A549 (cell line): ENCODE results near the gene FHIP1A. TPM values are rescaled to one million over a fixed set of nuclear protein-coding genes. Genes with fewer than 3 reads are reported as not detected.
A peak's percentile ranks its signal among the peaks of the same experiment; 100 is the strongest.

Experiments
- ATAC-seq, 2 experiments: fragments of 200-7000 bp in 1 of 2; fragments of >200 bp in 1 of 2; cut with Nextera tagmentation in 1 of 2; cut with Tn5 transposase in 1 of 2; 3 replicates each; pipeline versions ENCODE4 v1.8.0 to v1.9.1; 2018 to 2020; ENCODE audit warnings: mild to moderate bottlenecking in 1 of 2, moderate library complexity in 1 of 2
- CTCF ChIA-PET: fragments of 300-600 bp; sonication (Branson Sonifier 250); formaldehyde crosslinking; extraction: SDS; loops from one replicate; lab custom pipeline; 2021; ENCODE audit warnings: antibody characterized with exemption, inconsistent platforms; lab: Yijun Ruan, JAX
- POLR2A ChIA-PET: fragments of 350-600 bp; formaldehyde crosslinking; extraction: SDS; loops from one replicate; lab custom pipeline; 2021; ENCODE audit warnings: antibody characterized with exemption, inconsistent platforms; lab: Yijun Ruan, JAX
- DNase-seq, 2 experiments: peaks; one replicate each; pipeline versions ENCODE4 v3.0.0 to v3.0.0-alpha.2; 2011 to 2016; ENCODE audit warnings: low read depth in 1 of 2, low spot score in 1 of 2
- FAIRE-seq: peaks from 2 replicates; lab custom pipeline; 2011; peaks lifted over from hg19 to GRCh38; lab: Jason Lieb, UNC
- H3K27ac ChIP-seq, 2 experiments: fragments of >200 bp; sonication (Bioruptor Twin); formaldehyde crosslinking; 3 replicates each; pipeline ENCODE4 v1.5.1; 2016 to 2017
- H3K4me1 ChIP-seq: fragments of >200 bp; sonication (Bioruptor Twin); formaldehyde crosslinking; 3 replicates; pipeline ENCODE4 v1.6.1; 2016
- H3K4me2 ChIP-seq: fragments of >200 bp; sonication (Bioruptor Twin); formaldehyde crosslinking; 3 replicates; pipeline ENCODE4 v1.6.1; 2016
- H3K4me3 ChIP-seq: fragments of >200 bp; sonication (Bioruptor Twin); formaldehyde crosslinking; 3 replicates; pipeline ENCODE4 v1.5.1; 2016
- H3K9me3 ChIP-seq: fragments of >200 bp; sonication (Bioruptor Twin); formaldehyde crosslinking; 3 replicates; pipeline ENCODE4 v1.6.1; 2016
- BHLHE40 ChIP-seq: IDR thresholded peaks from 2 replicates; pipeline ENCODE4 v1.6.1; 2012; ENCODE audit warnings: low read depth, low read length, inconsistent platforms
- CBX2 ChIP-seq: fragments of 200-600 bp; sonication (generic); IDR thresholded peaks from 2 replicates; pipeline ENCODE4 v1.6.1; 2016; ENCODE audit warnings: low read depth, mild to moderate bottlenecking, borderline replicate concordance
- FOSB ChIP-seq: fragments of 250-450 bp; sonication (Bioruptor Pico); IDR thresholded peaks from 2 replicates; pipeline ENCODE4 v1.5.0; 2020; ENCODE audit warnings: mild to moderate bottlenecking, moderate library complexity
- FOXS1 ChIP-seq: fragments of 250-450 bp; sonication (Bioruptor Pico); IDR thresholded peaks from 2 replicates; pipeline ENCODE4 v1.5.0; 2020; ENCODE audit warnings: mild to moderate bottlenecking, moderate library complexity
- HOXA7 ChIP-seq: fragments of 250-450 bp; sonication (Bioruptor Pico); IDR thresholded peaks from 2 replicates; pipeline ENCODE4 v1.5.0; 2020; ENCODE audit warnings: mild to moderate bottlenecking, moderate library complexity
- JUN ChIP-seq, 2 experiments: fragments of >200 bp; sonication (Bioruptor Twin); formaldehyde crosslinking; IDR thresholded peaks; 2 replicates in 1 of 2; 3 replicates in 1 of 2; pipeline ENCODE4 v1.6.1; 2016 to 2017
- KDM1A ChIP-seq: fragments of 200-600 bp; sonication (generic); IDR thresholded peaks from 2 replicates; pipeline ENCODE4 v1.6.1; 2016; ENCODE audit warnings: low read depth, mild to moderate bottlenecking
- MAZ ChIP-seq: fragments of 150-350 bp; IDR thresholded peaks from 2 replicates; pipeline ENCODE4 v1.6.1; 2014; ENCODE audit warnings: antibody characterized with exemption, low read depth, low read length, borderline replicate concordance
- MYC ChIP-seq: IDR thresholded peaks from 2 replicates; pipeline ENCODE4 v1.6.1; 2012; ENCODE audit warnings: mild to moderate bottlenecking, inconsistent platforms, low read length, improper control_type of control experiment, borderline replicate concordance
- NPAS2 ChIP-seq: fragments of 250-450 bp; sonication (Bioruptor Pico); IDR thresholded peaks from 2 replicates; pipeline ENCODE4 v1.8.0; 2022; ENCODE audit warnings: mild to moderate bottlenecking, moderate library complexity, borderline replicate concordance
- RAD21 ChIP-seq, 2 experiments: fragments of >200 bp in 1 of 2; sonication (Bioruptor Twin) in 1 of 2; formaldehyde crosslinking in 1 of 2; IDR thresholded peaks in 1 of 2; conservative IDR thresholded peaks in 1 of 2; 2 replicates in 1 of 2; 3 replicates in 1 of 2; pipeline ENCODE4 v1.6.1; 2012 to 2018; ENCODE audit warnings: inconsistent platforms in 1 of 2
- RARB ChIP-seq: fragments of 250-450 bp; sonication (Bioruptor Pico); IDR thresholded peaks from 2 replicates; pipeline ENCODE4 v1.8.0; 2021; ENCODE audit warnings: mild to moderate bottlenecking, moderate library complexity
- SREBF2 ChIP-seq: fragments of 450-650 bp; IDR thresholded peaks from 2 replicates; pipeline ENCODE4 v1.6.1; 2014; ENCODE audit warnings: mild to moderate bottlenecking, moderate library complexity
- TFCP2L1 ChIP-seq: fragments of 250-450 bp; sonication (Bioruptor Pico); IDR thresholded peaks from 2 replicates; pipeline ENCODE4 v1.5.0; 2021; ENCODE audit warnings: mild to moderate bottlenecking
- WGBS: methylation state at CpG from one replicate; pipeline ENCODE4 v1.1.6; 2017; ENCODE audit errors: missing lambda C conversion rate; 5-methylcytosine and 5-hydroxymethylcytosine counted together
- polyA minus RNA-seq: library from RNA; depleted of rRNA, polyadenylated mRNA; stranded (reverse); fragments of >200 nt; gene quantifications from 2 replicates; pipeline ENCODE4 v1.2.3, GENCODE V29; 2011; rRNA and poly(A)+ RNA removed
- polyA plus RNA-seq, 4 experiments: library from polyadenylated mRNA; depleted of rRNA in 3 of 4; stranded (reverse); fragments of >200 nt; fragmentation: RNase III in 1 of 4; extraction: RNeasy Plus Mini Kit Qiagen cat#74134 plus additional on column Dnase treatment in 1 of 4; gene quantifications; 2 replicates in 3 of 4; 3 replicates in 1 of 4; pipeline ENCODE4 v1.2.3, GENCODE V29; 2011 to 2017
- TF ChIP-seq, protein P1 (sequence below): IDR thresholded peaks from 2 replicates; pipeline ENCODE4 v1.6.1; 2012; ENCODE audit warnings: low read depth, borderline replicate concordance
- TF ChIP-seq, protein P2 (sequence below): IDR thresholded peaks from 2 replicates; pipeline ENCODE4 v1.6.1; 2012
- TF ChIP-seq, protein P3 (sequence below): IDR thresholded peaks from 2 replicates; pipeline ENCODE4 v1.6.1; 2012
- TF ChIP-seq, protein P4 (sequence below): fragments of 250-450 bp; sonication (Bioruptor Pico); IDR thresholded peaks from 2 replicates; pipeline ENCODE4 v1.5.0; 2020; ENCODE audit warnings: low read depth, mild to moderate bottlenecking, moderate library complexity
- TF ChIP-seq, protein P5 (sequence below): fragments of 150-350 bp; IDR thresholded peaks from 2 replicates; pipeline ENCODE4 v1.6.1; 2014; ENCODE audit warnings: low read depth, mild to moderate bottlenecking, low read length
- TF ChIP-seq, protein P6 (sequence below): fragments of 450-650 bp; IDR thresholded peaks from 2 replicates; pipeline ENCODE4 v1.6.1; 2014; ENCODE audit warnings: antibody characterized with exemption
- TF ChIP-seq, protein P7 (sequence below): fragments of 200-600 bp; sonication (generic); IDR thresholded peaks from 2 replicates; pipeline ENCODE4 v1.6.1; 2016; ENCODE audit warnings: antibody characterized with exemption, mild to moderate bottlenecking, moderate library complexity

The FHIP1A gene
- polyA plus RNA-seq (2011; rRNA removed) (0.09 and 0.13 TPM in 2 replicates), polyA plus RNA-seq (2017; fragmentation: RNase III; extraction: RNeasy Plus Mini Kit Qiagen cat#74134 plus additional on column Dnase treatment) (0.09 to 0.11 TPM (median 0.09 TPM) in 3 replicates), polyA minus RNA-seq (0.25 and 0.29 TPM in 2 replicates)
- polyA plus RNA-seq (2012; cell fraction: cytosol; rRNA removed): 0.01 and 0.03 TPM in 2 replicates
- 0.04 TPM in 1 of 2 replicates, not detected in the other for polyA plus RNA-seq (2012; cell fraction: nucleus; rRNA removed)

DNA sequence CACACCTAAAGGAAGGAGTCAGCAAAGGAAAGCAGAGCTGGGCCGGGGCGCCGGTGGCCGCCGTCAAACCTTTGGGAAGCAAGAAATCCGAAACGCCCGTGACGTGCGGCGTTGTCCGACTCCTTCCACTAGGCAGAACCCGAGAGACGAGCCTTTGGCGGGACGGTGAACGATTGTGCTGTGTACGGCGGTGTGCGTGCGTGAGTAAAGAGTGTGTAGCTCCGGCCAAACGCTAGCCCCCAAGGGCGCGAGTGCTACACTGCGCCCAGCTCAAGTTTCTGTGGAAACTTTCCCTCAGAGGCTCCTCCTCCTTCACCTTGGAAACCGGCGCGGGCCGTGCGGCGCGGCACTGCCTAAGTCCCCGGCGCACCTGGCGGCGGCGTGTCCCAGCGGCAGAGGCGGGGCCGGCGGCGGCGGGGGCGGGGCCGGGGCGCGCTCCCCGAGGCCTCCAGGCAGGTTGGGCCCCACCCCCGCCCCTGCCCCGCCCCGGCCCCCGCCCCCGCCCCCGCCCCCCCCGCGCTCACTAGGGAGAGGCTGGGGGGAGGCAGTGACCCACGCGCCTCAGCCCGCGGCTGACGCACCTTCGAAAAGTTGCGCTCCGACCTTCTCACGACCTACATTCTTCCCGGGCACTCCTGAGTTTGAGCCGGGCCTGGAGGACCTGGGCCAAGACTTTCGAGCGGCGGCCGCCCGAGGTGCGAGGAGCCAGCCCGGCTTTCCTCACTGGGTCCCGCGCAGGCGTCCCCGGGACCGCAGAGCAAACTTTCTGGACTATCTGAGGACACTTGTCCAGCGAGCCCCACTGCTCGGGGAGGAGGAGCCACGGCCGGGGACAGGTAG lies at the start of gene FHIP1A:
Gene FHIP1A, plus strand, starts transcription at position 547 of the 840 bp plus-strand sequence. CDS start 157,084 bp downstream, outside the sequence.
- TF ChIP-seq MAZ: no peak
- TF ChIP-seq, protein P1, sequence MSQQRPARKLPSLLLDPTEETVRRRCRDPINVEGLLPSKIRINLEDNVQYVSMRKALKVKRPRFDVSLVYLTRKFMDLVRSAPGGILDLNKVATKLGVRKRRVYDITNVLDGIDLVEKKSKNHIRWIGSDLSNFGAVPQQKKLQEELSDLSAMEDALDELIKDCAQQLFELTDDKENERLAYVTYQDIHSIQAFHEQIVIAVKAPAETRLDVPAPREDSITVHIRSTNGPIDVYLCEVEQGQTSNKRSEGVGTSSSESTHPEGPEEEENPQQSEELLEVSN: peak; percentile 47; the same call in 1 of the 2 replicates
- Histone ChIP-seq H3K4me2 (peak within 1 kb of the TSS; percentile 85), H3K27ac (peak within 1 kb of the TSS; percentile 21 to 66; a peak in 4 of 6 replicates), H3K4me3 (peak within 1 kb of the TSS; percentile 59), H3K9me3 (no peaks in the 10 kb centered on the region), H3K4me1 (peaks cover 3% of the 10 kb centered on the region; the same call in 1 of the 3 replicates)
- peak; percentile 87 to 89 for ATAC-seq
- POLR2A ChIA-PET: interaction anchor here (0.5 kb wide), 1 partner anchor 123 kb away, joined by 5 read pairs; no protein-coding TSS in a partner anchor
- FAIRE-seq: no peak
- DNase-seq: peak; percentile 46 to 59
- CTCF ChIA-PET: no interaction called here
- WGBS: 1% methylated on average over 25 of the region's 84 CpGs

DNA sequence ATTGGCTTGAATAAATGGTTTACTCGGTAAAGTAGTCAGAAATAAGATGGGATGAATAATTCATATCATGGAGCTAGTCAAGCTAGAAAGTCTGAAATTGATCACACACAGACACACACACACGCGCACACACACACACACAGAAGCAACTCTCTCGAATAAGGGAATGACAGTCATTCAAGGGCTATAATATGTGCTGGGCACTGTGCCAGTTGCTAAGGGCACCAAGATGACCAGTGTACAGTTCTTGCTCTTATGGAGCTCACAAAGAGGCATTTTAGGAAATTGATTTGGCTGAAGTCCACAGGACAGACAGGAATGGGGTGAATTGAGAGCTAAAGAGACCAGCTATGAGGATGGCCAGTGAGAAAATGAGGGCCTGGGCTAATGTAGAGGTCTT lies 49.4 kb upstream of the FHIP1A start:
- DNase-seq (no peak), FAIRE-seq (no peak), ATAC-seq (no peak)
- Histone ChIP-seq H3K4me2 (no peak overlapping the region), H3K4me3 (no peak overlapping the region), H3K4me1 (no peaks in the 10 kb centered on the region), H3K27ac (no peak overlapping the region), H3K9me3 (no peaks in the 10 kb centered on the region)
- POLR2A ChIA-PET: no interaction called here
- TF ChIP-seq, protein P2, sequence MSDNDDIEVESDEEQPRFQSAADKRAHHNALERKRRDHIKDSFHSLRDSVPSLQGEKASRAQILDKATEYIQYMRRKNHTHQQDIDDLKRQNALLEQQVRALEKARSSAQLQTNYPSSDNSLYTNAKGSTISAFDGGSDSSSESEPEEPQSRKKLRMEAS: no peak
- TF ChIP-seq, protein P3, sequence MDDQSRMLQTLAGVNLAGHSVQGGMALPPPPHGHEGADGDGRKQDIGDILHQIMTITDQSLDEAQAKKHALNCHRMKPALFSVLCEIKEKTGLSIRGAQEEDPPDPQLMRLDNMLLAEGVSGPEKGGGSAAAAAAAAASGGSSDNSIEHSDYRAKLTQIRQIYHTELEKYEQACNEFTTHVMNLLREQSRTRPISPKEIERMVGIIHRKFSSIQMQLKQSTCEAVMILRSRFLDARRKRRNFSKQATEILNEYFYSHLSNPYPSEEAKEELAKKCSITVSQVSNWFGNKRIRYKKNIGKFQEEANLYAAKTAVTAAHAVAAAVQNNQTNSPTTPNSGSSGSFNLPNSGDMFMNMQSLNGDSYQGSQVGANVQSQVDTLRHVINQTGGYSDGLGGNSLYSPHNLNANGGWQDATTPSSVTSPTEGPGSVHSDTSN: no peak
- TF ChIP-seq RAD21 (conservative IDR thresholded peaks at IDR 0.05 in 1 of 2, IDR thresholded peaks at IDR 0.05 in 1 of 2) (no peak), FOSB (CRISPR knock-in tag) (no peak), NPAS2 (no peak), MYC (no peak), FOXS1 (CRISPR knock-in tag) (no peak), CBX2 (no peak)
- TF ChIP-seq, protein P4, sequence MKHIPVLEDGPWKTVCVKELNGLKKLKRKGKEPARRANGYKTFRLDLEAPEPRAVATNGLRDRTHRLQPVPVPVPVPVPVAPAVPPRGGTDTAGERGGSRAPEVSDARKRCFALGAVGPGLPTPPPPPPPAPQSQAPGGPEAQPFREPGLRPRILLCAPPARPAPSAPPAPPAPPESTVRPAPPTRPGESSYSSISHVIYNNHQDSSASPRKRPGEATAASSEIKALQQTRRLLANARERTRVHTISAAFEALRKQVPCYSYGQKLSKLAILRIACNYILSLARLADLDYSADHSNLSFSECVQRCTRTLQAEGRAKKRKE: no peak
- TF ChIP-seq, protein P5, sequence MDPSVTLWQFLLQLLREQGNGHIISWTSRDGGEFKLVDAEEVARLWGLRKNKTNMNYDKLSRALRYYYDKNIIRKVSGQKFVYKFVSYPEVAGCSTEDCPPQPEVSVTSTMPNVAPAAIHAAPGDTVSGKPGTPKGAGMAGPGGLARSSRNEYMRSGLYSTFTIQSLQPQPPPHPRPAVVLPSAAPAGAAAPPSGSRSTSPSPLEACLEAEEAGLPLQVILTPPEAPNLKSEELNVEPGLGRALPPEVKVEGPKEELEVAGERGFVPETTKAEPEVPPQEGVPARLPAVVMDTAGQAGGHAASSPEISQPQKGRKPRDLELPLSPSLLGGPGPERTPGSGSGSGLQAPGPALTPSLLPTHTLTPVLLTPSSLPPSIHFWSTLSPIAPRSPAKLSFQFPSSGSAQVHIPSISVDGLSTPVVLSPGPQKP: no peak
- TF ChIP-seq, protein P6, sequence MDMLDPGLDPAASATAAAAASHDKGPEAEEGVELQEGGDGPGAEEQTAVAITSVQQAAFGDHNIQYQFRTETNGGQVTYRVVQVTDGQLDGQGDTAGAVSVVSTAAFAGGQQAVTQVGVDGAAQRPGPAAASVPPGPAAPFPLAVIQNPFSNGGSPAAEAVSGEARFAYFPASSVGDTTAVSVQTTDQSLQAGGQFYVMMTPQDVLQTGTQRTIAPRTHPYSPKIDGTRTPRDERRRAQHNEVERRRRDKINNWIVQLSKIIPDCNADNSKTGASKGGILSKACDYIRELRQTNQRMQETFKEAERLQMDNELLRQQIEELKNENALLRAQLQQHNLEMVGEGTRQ: no peak
- CTCF ChIA-PET: interaction anchor here (0.7 kb wide), 1 partner anchor 253 kb away, joined by 4 read pairs; no protein-coding TSS in a partner anchor
- WGBS: 86% methylated on average over 4 of the region's 4 CpGs

DNA sequence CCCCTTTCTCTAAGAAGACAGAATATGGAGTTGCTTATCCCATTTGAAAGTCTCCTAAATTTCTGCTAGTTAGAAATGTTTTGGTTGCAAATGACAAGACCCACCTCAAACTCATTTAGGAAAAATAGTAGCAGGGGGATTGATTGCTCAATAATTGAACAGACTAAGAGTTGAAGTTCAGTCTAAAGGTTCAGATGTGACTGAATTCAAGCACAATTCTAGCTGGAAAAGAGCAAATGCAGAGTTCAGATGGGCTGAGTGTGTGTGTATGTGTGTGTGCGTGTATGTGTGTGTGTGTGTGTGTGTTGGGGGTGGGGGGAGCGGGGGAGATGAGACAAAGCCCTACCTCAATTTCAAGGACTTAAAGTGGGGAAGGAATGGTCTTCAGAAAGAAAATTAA lies 47.9 kb upstream of the FHIP1A start:
- Histone ChIP-seq H3K4me3 (no peak overlapping the region), H3K9me3 (no peaks in the 10 kb centered on the region), H3K4me1 (no peaks in the 10 kb centered on the region), H3K27ac (no peak overlapping the region), H3K4me2 (no peak overlapping the region)
- ATAC-seq (no peak), DNase-seq (no peak), FAIRE-seq (no peak)
- ChIA-PET POLR2A (no interaction called here), CTCF (no interaction called here)
- 85% methylated on average over 2 of the region's 2 CpGs for WGBS
- no peak for TF ChIP-seq JUN (IDR thresholded peaks at IDR 0.05)
- no peak for TF ChIP-seq FOSB (CRISPR knock-in tag)
- TF ChIP-seq HOXA7 (CRISPR knock-in tag): no peak
- no peak for TF ChIP-seq RARB (CRISPR knock-in tag)
- no peak for TF ChIP-seq KDM1A
- no peak for TF ChIP-seq SREBF2
- TF ChIP-seq, protein P7, sequence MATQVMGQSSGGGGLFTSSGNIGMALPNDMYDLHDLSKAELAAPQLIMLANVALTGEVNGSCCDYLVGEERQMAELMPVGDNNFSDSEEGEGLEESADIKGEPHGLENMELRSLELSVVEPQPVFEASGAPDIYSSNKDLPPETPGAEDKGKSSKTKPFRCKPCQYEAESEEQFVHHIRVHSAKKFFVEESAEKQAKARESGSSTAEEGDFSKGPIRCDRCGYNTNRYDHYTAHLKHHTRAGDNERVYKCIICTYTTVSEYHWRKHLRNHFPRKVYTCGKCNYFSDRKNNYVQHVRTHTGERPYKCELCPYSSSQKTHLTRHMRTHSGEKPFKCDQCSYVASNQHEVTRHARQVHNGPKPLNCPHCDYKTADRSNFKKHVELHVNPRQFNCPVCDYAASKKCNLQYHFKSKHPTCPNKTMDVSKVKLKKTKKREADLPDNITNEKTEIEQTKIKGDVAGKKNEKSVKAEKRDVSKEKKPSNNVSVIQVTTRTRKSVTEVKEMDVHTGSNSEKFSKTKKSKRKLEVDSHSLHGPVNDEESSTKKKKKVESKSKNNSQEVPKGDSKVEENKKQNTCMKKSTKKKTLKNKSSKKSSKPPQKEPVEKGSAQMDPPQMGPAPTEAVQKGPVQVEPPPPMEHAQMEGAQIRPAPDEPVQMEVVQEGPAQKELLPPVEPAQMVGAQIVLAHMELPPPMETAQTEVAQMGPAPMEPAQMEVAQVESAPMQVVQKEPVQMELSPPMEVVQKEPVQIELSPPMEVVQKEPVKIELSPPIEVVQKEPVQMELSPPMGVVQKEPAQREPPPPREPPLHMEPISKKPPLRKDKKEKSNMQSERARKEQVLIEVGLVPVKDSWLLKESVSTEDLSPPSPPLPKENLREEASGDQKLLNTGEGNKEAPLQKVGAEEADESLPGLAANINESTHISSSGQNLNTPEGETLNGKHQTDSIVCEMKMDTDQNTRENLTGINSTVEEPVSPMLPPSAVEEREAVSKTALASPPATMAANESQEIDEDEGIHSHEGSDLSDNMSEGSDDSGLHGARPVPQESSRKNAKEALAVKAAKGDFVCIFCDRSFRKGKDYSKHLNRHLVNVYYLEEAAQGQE: no peak
- no peak for TF ChIP-seq TFCP2L1
- TF ChIP-seq BHLHE40: no peak
